NCI-H82 treated with DMSO at 0.1 percent for 48 hours (cell line): ENCODE results near the gene IGSF9.

Experiments used
- DNase-seq: peaks from one replicate; lab custom pipeline; 2025; ENCODE audit not compliant: unreplicated experiment; lab: John Stamatoyannopoulos, UW

IGSF9 gene

DNA sequence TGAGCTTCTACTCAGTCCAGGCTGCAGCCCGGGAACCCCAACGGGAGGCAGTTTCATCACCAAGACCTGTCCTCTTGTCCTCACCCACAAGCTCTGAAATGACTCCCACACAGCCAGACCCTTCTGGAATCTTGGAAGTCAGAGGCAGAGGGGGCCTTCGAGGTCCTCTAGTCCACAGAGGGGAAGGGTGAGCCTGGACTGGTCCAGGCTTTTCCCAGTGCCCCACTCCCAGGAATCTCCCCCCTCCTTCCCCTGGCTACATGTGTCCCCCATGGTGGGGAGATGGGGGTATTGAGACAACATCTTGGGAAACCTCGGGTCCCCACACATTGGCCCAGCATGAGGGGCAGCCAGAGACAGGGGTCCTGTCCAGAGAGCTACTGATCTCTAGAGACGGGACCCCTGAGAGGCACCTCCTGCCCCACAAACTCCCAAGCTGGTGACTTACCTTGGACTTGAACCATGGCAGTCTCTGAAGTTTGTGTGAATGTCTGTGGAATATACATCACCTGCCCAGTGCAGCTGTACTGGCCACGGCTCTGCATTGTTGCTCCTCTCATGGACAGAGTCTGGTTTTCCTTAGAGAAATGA is 28.0 kb upstream of the IGSF9 start:
- DNase-seq, result no peak

DNA sequence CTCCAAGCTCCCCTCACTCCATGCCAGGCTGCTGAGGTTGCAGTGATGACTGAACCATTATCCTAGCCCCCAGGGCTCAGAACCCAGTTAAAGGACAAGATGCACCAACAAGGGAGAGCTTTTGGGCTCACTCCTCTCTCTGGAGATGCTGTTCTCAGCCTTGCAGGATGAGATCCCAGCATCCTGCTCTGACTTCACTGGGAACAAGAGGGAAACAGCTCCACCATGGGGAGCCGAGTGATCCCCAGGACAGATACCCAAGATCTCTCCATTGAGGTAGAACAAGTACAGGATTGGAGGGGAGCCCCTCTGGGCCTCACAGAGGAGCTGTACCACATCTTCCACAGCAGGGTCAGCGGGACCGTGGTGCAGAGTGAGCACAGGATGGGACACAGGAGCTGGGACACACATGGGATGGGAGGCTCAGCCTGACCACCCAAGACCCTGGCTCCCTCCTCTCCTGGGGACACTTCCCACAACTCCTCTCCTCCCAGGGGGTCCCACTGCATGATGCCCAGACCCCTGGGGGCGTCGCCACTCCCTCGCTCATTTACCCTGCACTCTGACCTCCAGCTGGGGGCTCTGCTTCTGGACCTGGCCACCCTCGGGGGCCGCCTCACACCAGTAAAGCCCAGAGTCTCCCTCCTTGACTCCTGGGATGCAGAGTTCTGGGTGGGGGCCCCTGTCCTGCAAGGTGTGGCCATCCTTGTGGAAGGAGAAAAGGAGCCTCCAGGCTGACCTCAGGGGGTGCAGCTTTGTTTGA is 27.2 kb upstream of the IGSF9 start:
- no peak for DNase-seq

DNA sequence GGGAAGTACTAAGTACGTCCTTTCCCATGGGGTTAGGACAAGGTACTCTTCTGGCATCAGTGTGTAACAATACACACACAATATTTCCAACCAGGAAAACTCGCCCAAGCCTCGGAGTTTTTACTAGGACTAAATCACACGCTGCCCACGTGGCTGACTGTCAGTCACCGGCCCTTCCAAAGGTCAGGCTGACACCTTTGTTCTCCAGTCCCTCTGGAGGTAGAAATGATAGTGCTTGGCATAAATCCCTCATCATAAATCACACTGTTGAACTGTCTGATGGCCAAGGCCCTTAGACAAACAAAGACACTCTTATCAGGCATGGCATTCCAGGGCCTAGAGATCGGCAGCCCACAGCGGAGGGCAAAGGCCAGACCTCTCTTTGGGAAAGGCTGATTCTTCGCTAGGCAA is 25.5 kb upstream of the IGSF9 start:
- no peak for DNase-seq

DNA sequence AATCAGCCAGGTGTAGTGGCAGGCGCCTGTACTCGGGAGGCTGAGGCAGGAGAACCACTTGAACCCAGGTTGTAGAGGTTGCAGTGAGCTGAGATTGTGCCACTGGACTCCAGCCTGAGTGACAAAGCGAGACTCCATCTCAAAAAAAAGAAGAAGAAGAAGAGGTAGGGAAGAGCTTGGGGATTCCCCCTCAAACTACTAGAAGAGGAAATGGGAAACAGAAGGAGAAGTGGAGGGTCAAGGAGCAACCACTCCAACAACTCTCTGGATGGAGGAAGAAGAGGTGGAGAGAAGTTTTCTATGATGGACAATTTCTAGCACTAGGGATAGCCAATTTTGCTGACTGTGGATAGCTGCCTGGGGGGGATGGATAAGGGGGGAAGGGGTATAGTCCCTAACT is 23.5 kb upstream of the IGSF9 start:
- no peak for DNase-seq

DNA sequence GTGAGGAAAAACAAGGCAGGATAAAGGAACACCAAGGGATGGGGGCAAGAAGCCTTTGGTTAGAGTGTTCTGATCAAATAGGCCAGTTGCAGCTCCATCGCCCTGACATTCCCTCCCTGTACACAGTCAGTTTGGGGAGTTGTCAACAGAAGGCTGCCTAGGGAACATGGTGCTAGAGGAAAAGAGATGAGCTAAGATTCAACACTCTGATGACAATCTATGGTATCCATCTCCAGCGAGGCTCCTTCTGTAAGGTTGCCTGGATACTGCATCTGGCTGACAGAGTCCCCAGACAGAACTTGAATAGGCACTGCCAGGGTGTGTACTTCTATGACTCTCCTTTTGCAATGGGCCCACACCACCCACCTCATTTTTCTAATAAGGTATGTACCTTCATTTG is 19.9 kb upstream of the IGSF9 start:
- no peak for DNase-seq

DNA sequence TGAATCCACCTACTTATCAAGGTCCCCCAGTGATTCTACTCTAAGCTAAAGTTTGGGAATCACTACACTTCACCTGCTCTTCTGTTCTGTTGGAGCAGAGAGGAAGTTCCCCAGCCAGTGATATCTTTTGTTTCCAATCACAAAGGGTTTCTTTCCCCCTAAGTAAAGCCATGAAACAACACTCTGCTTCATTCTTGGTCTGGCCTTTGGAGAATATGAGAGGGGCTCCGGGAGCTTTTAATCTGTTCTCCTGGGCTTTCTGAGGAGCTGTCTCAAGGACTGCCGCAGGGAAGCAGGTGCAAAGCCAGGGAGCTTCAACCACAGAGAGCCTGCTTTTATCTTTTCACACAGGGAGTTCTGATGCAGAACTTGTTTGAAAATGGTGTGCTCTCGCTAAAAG is 18.7 kb upstream of the IGSF9 start:
- no peak for DNase-seq

DNA sequence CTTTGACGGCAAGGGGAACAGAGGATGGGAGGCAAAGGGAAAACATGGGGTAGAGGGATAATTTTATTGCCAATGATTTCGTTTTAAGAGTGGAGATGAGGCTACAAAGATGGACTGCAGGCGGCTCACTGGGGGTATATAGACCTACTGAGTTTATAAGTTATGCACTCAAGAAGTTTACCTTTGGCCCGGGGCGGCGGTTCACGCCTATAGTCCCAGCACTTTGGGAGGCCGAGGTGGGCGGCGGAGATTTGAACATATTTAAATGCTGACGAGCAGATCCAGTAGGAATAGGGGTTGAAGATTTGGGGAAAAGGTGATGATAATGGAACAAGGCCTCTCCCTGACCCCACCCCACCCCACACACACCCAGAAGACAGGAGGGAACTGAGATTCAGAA is 16.8 kb upstream of the IGSF9 start:
- DNase-seq, result no peak

DNA sequence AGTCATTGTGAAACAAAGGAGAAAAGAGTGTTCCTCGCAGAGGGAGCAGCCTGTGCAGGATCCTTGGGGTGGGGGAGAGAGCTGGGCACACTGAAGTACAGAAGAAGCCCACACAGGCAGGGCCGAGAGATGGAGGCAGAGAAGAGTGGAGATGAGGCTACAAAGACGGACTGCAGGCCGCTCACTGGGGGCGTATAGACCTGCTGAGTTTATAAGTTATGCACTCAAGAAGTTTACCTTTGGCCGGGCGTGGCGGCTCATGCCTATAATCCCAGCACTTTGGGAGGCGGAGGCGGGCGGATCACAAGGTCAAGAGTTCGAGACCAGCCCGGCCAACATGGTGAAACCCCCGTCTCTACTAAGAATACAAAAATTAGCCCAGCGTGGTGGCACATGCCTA is 16.2 kb upstream of the IGSF9 start:
- no peak for DNase-seq

DNA sequence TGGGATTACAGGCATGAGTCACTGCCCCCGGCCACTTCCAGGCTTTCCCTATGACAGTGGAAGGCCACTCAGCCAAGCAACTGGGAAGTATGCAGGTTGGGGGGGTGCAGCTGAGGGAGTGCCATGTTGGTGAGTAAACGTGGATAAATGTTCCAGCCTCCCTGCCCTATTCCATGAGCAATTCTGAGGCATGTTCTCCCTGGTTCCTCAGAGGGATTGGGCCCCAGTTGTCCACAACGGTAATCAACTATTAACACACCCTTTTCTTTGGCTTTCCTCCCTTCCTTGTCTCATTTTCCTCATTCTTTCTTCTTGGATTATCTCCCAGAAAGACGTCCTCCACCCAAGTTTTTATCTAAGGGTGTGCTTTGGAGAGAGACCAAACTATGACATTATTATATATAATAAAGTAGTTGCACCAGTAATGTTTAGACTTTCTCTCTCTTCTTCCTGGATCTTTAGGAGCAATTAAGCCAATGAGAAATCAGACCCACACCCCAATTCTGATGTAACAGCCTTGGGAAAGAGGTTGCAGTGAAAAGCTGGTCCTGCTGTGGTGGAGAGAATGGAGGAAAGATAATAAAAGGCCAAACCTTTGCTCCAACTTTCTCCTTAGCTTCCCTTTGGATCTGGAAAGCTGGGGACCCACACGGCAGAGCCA is 15.4 kb upstream of the IGSF9 start:
- no peak for DNase-seq

DNA sequence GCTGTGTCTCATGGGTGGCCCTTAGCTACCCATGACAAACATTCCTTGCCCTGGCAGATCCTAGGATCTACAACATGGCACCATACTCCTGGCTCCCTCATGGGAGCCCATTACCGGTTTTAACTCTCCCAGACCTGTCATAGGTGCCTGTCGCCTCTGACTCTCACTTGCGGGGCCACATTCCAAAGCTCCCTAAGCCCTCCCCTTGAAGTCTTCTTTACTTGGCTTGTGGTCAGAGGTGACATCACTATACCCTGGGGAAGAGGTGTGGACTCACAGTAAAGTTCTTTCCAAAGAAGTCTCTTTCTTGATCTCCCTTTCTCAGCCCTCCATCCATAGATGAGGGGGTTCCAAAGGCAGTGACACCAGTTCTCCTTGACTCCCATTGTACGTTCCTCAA is 14.0 kb upstream of the IGSF9 start:
- no peak for DNase-seq

DNA sequence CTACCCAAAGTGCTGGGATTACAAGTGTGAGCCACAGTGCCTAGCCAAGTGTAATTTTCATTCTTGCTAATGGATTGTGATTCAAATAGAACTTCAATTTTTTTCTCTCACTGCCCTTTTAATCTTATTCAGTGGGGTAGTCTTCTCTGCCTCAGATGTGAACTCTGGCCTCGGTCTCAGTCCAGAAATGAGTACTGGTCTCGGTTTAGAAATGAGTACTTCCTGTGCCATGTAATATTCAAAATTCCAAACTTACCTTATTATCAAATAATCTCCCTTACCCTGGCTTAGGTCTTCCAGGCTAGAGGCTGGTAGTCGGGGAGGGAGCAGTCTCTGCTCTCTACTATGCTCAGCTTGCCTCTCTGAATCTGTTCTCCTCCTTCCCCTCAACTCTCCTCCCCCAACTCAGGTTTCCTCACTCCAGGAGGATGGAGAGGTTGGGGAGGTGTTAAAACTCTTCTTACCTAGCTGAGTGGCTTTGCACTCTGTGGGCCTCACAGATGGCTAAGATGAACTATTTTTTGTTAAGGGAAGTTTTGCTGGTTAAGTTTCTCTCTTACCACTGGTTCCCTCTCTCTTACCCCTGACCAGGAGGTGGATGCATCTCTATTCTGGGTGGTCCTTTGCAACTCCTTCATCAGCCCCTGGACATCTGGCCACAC is 13.4 kb upstream of the IGSF9 start:
- no peak for DNase-seq

DNA sequence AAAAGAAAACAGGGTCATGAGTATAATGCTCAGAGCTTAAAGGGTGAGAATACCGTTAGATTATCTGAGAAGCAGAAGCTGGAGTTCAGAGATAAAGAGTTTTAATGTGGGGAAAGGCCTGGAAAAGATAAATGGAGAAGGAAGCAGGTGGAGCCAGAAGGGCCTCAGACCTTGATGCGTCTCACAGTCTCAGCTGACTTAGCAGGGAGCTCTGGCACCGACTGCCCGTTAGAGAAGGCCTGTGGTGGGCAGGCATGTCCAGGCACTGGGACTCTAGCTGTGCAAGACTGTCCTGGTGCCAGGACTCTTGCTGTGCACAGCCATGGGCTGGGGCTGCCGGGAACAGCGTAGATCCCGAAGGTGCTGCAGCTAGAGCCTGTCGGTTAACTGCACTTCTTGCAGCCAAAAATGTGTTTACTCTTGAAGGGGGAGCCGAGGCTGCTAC is 12.4 kb upstream of the IGSF9 start:
- no peak for DNase-seq

DNA sequence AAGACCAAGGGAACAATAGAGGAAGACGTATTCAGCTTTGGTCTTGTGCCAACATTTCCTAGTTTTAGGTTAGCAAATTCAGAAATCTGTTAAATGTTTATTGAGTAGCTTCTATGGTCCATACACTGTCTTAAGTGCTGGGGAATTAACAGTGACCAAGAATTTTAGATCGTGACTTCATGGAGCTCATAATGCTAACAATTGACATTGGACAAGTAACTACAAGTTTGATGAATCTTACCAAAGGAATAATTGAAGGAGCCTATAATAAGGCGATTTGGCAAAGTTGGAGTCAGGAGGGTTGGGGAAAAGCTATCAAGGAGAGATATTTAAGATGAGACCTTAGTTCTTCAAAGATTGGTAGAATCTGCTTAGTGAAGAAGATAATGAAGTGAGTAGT is 10.0 kb upstream of the IGSF9 start:
- no peak for DNase-seq

DNA sequence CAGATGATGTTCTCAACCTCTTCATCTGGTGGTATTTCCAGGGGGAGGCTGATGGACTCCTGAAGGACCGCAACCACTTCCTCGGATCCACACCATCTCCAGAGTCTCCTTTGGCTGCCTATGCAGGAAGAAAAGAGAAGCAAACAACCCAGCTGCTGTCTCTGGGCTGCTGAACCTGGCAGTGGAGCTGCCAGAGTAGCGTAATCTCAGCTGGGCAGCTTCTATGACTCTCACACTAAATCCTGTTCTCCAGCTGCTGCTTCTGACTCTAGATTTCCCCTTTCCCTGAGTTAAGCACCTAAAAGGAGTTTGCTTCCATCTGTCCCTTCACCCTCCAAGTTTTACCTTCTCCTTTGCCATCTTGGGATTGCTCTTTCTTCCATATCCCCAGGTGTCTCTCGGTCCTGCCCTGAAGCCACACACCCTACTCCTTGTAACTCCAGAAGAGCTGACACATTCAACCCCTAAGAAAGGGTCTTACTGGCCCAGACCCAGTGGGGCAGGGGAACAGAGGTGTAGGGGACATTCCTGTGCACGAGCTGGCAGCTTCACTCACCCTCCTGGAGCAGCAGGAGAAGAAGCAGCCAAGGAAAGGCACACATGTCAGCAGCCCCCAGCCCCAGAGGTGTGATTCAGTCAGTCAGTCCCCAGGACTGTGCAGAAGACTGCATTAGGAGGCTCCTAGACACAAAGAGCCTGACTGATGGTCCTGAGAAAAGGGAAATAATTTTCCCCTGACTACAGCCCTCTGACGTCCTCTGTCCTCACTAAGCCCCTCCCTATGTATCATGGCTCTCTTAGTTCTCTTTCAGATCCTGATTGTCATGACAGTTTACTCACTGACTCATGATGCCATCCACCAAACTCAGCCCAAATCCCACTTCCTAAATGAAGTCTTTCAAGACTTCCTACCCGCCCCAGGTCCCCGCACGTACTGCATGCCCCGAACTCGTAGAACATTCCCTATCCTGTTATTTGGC is 8.4 kb upstream of the IGSF9 start, which contains the start of gene SLAMF9:
Gene SLAMF9, minus strand, starts transcription at position 702 of the 980 bp plus-strand sequence. Its CDS starts 100 bp downstream, at position 602.
- no peak for DNase-seq

DNA sequence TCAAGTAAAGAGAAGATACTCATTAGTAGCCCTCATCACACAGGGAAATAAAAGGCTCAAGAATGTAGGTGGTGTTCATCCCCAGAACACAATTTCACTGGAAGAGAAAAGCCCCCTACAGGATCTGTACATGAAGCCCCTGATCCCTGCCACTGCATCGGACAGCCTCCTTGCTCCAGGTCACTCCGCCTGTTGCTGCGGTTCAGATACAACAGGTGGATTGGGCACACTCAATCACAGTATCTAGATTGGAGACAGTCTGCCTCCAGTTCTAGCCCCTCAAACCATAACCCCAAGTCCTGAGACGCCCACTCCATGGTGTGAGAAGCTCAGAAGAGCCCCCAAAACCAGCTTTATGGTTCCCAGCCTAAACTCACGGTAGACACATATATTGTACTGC is 7.5 kb upstream of the IGSF9 start:
- no peak for DNase-seq

DNA sequence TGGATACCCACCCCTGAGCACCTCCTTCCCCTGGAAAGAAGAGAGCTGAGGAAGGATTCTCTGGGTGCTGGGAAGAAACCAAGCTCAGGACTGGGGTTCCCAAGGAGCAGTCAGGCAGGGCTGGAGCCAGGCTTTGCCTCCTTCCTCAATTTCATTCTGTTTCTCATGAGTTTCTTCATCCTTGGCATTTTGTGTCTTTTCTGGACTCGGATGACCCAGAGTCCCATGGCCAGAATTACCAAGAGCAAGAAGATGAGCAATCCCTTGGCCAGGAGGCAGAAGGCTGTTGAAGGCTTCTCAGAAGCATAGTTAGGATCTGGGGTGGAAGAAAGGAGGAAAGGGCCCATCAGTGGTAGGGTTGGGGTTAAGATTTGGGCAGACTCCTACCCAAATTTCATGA is 6.1 kb upstream of the IGSF9 start:
- no peak for DNase-seq

DNA sequence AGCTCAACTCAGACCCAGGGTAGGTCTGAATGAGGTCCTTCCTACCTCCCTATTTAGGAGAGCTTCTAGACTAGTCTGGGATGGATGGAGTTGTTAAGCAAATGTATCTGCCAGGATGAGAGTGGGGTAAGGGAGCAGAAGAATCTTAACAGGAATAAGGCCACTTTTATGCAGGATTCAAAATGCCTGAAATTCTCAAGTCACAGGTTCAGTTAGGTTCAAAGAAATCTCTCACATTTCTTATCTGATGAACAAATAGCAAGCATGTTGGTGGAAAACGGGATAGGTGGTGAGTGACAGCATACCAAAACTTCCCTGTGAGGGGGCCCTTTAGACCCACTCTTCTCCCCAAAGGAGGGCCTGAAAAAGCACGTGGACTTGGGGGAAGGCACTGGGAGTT is 5.6 kb upstream of the IGSF9 start:
- DNase-seq, result no peak

DNA sequence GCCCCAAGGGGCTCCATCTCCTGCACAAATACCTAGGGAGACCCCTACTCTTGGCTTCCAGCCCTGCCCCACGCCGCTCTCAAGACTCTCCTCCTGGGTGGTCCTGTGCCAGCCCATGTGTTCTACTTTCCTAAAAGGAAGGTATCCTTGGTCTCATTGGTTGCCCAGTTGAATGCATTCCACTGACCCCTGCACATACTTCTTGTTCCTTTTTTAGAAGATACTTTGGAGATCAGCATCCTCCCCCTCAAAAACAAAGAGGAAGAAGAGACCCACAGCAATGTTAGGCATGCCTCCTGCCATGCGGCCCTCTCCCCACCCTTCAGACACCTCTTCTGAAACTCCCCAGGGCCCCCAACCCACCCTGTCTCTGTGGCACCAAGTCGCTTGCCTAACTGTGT is 4.6 kb upstream of the IGSF9 start:
- DNase-seq, result no peak

DNA sequence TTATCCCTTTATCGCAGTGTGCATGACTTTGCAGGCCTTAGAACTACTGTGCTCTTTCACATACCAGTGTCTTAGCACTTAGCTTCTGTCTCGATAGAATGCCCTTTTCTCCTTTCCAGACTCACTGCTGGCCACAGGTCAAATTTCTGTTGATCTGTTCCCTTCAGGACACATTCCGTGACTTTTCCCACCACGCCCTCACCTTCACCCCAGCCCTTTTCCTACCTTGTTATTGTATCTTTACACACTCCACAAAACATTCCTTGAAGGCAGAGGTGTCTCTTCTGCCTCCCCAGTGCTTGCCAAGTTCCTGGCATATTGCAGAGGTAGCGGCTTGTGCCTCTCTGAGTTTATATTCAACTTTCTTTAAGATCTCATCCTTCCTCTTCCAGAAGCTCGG is 3.7 kb upstream of the IGSF9 start:
- no peak for DNase-seq

DNA sequence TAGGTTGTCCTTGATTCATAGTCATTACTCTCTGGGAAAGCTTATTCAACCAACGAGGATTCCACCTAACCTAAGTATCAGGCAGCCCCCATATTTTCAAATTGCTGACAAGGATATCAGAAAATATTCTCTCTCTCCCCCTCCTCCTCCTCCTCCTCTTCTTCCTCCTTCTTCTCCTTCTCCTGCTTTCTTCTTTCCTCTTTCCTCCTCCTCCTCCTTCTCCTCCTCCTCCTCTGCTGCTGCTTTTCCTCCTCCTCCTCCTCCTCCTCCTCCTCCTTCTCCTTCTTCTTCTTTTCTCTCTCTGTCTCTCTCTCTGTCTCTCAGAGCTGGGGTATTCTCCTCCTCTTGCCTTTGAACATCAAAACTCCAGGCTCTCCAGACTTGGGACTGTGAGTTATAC is 2.5 kb upstream of the IGSF9 start:
- DNase-seq, result no peak
